Endothelial cell of umbilical vein (primary cell): ENCODE measurements around the gene DENND6A. TPM values are rescaled to one million over a fixed set of nuclear protein-coding genes. Genes with fewer than 3 reads are reported as not detected.

Experiments used
- BruUV-seq: library from RNA; stranded (reverse); fragments of 400-500 nt; replicated peaks from 2 replicates; lab custom pipeline; 2021; lab: Mats Ljungman, UMichigan
- CTCF ChIA-PET: fragments of 300-600, 350-600 bp; sonication (Branson Sonifier 250); formaldehyde crosslinking; loops from one replicate; lab custom pipeline; 2021; ENCODE audit warnings: antibody characterized with exemption, inconsistent platforms; lab: Charles Lee
- POLR2A ChIA-PET: fragments of 300-600, 350-600 bp; sonication (Branson Sonifier 250); formaldehyde crosslinking; loops from one replicate; lab custom pipeline; 2021; ENCODE audit warnings: antibody characterized with exemption, inconsistent platforms; lab: Charles Lee
- DNase-seq: peaks from one replicate; pipeline ENCODE4 v3.0.0-alpha.2; 2011; ENCODE audit warnings: low read depth, low spot score
- FAIRE-seq: peaks from 2 replicates; lab custom pipeline; 2011; peaks lifted over from hg19 to GRCh38; lab: Jason Lieb, UNC
- H2AFZ ChIP-seq: 2 replicates; pipeline ENCODE4 v1.6.0; 2012; ENCODE audit warnings: low read depth, low read length, control low read depth, inconsistent platforms
- H3K27ac ChIP-seq: 2 replicates; pipeline ENCODE4 v1.5.1; 2011; ENCODE audit warnings: low read depth, mild to moderate bottlenecking, control low read depth, low read length, moderate library complexity; ENCODE audit not compliant: insufficient read depth
- H3K27me3 ChIP-seq, 2 experiments: 2 replicates each; pipeline versions ENCODE4 v1.6.0 to v1.6.1; 2011; ENCODE audit warnings: low read length in 2 of 2, mixed read lengths in 1 of 2; ENCODE audit not compliant: control insufficient read depth in 2 of 2, insufficient read depth in 2 of 2
- H3K36me3 ChIP-seq, 2 experiments: 2 replicates in 1 of 2; 3 replicates in 1 of 2; pipeline ENCODE4 v1.5.1; 2011; ENCODE audit warnings: low read length in 2 of 2, mild to moderate bottlenecking in 1 of 2, moderate library complexity in 1 of 2; ENCODE audit not compliant: control insufficient read depth in 2 of 2, insufficient read depth in 2 of 2; ENCODE audit errors: extremely low read depth in 1 of 2
- H3K4me1 ChIP-seq: 3 replicates; pipeline ENCODE4 v1.5.1; 2011; ENCODE audit warnings: mild to moderate bottlenecking, low read length; ENCODE audit not compliant: control insufficient read depth, insufficient read depth; ENCODE audit errors: extremely low read depth
- H3K4me2 ChIP-seq: 2 replicates; pipeline ENCODE4 v1.6.1; 2011; ENCODE audit warnings: low read length, control low read depth, mixed read lengths; ENCODE audit not compliant: insufficient read depth
- H3K4me3 ChIP-seq, 3 experiments: fragments of 200-600 bp in 1 of 3; sonication (generic), shearing (Covaris generic) in 1 of 3; replicated peaks in 1 of 3; 2 replicates each; pipeline ENCODE4 v1.5.1; 2011 to 2016; ENCODE audit warnings: control low read depth in 3 of 3, low read length in 3 of 3, mild to moderate bottlenecking in 2 of 3, inconsistent platforms in 1 of 3, low read depth in 1 of 3, moderate library complexity in 1 of 3; ENCODE audit not compliant: insufficient read depth in 1 of 3
- H3K79me2 ChIP-seq: 2 replicates; pipeline ENCODE4 v1.6.0; 2012; ENCODE audit warnings: low read length, inconsistent platforms; ENCODE audit not compliant: control insufficient read depth, insufficient read depth
- H3K9ac ChIP-seq: replicated peaks from 2 replicates; pipeline ENCODE3; 2011; ENCODE audit warnings: low read length, control low read depth; ENCODE audit not compliant: insufficient read depth; ENCODE audit errors: extremely low read depth
- H3K9me1 ChIP-seq: replicated peaks from 3 replicates; pipeline ENCODE4 v1.6.0; 2011; ENCODE audit warnings: mild to moderate bottlenecking, low read length; ENCODE audit not compliant: control insufficient read depth, insufficient read depth; ENCODE audit errors: extremely low read depth
- H3K9me3 ChIP-seq: replicated peaks from 2 replicates; pipeline ENCODE4 v1.5.1; 2012; ENCODE audit warnings: low read length, inconsistent platforms; ENCODE audit not compliant: control insufficient read depth, insufficient read depth
- H4K20me1 ChIP-seq: replicated peaks from 2 replicates; pipeline ENCODE3; 2011; ENCODE audit warnings: mild to moderate bottlenecking, low read length; ENCODE audit not compliant: control insufficient read depth, insufficient read depth; ENCODE audit errors: extremely low read depth
- EZH2 ChIP-seq: IDR thresholded peaks from 2 replicates; pipeline ENCODE4 v1.6.1; 2012; ENCODE audit warnings: borderline replicate concordance, low read depth, mild to moderate bottlenecking, moderate library complexity, low read length, inconsistent platforms; ENCODE audit not compliant: severe bottlenecking
- FOS ChIP-seq: IDR thresholded peaks from 2 replicates; pipeline ENCODE4 v1.6.1; 2011; ENCODE audit warnings: mild to moderate bottlenecking, low read length, moderate library complexity, borderline replicate concordance; ENCODE audit not compliant: insufficient read depth
- GATA2 ChIP-seq: IDR thresholded peaks from 2 replicates; pipeline ENCODE4 v1.7.0; 2011; ENCODE audit warnings: low read depth, mild to moderate bottlenecking, moderate library complexity, mixed read lengths, low read length; ENCODE audit not compliant: insufficient read length, insufficient read depth
- JUN ChIP-seq: IDR thresholded peaks from 2 replicates; pipeline ENCODE4 v1.6.1; 2011; ENCODE audit warnings: borderline replicate concordance, low read depth; ENCODE audit not compliant: insufficient read length, insufficient read depth
- MYC ChIP-seq: IDR thresholded peaks from one replicate; pipeline ENCODE4 v1.6.1; 2011; ENCODE audit warnings: mild to moderate bottlenecking, low read depth, low read length
- POLR2A ChIP-seq: IDR thresholded peaks from 2 replicates; pipeline ENCODE4 v1.6.1; 2012; ENCODE audit warnings: low read depth, mild to moderate bottlenecking, control low read depth, low read length
- POLR2AphosphoS5 ChIP-seq: IDR thresholded peaks from 2 replicates; pipeline ENCODE4 v1.6.1; 2012; ENCODE audit warnings: low read depth, mild to moderate bottlenecking, control low read depth, low read length, moderate library complexity; ENCODE audit not compliant: insufficient read depth
- dilution Hi-C: fragments of 300-500 bp; cut with MboI; formaldehyde crosslinking; loops from one replicate; pipeline ENCODE4 v1.15.0; 2019; ENCODE audit warnings: low sequenced_read_pairs; ENCODE audit not compliant: extremely low pct_ligation_motif_present
- intact Hi-C: fragments of 100-400 bp; cut with micrococcal nuclease; formaldehyde crosslinking; loops from one replicate; pipeline ENCODE4 v1.10.0; 2022
- polyA plus RNA-seq, 4 experiments: library from polyadenylated mRNA; depleted of rRNA in 3 of 4; stranded (reverse) in 3 of 4; unstranded in 1 of 4; fragments of >200 nt; gene quantifications; 2 replicates each; pipeline versions ENCODE4 v1.2.1 to v1.2.3, GENCODE V29; 2011 to 2012; ENCODE audit warnings: missing spikeins in 1 of 4
- total RNA-seq: library from RNA; stranded (reverse); gene quantifications from 2 replicates; pipeline ENCODE4 v1.2.3, GENCODE V29; 2021
- TF ChIP-seq, protein P1 (sequence below), 2 donors: IDR thresholded peaks; 1 replicate in 1 of 2; 2 replicates in 1 of 2; pipeline ENCODE4 v1.5.1; 2011; ENCODE audit warnings: low read length in 2 of 2, mild to moderate bottlenecking in 2 of 2, moderate library complexity in 2 of 2, control low read depth in 1 of 2, inconsistent platforms in 1 of 2, low read depth in 1 of 2; ENCODE audit not compliant: insufficient read depth in 1 of 2; ENCODE audit errors: extremely low read depth in 1 of 2
- TF ChIP-seq, protein P2 (sequence below): IDR thresholded peaks from 2 replicates; pipeline ENCODE4 v1.6.1; 2011; ENCODE audit not compliant: insufficient read depth, insufficient read length

Gene DENND6A
- total and polyA plus RNA-seq, 2 donors (not counting 3 experiments of a cell fraction or from before 2014, with no cell fraction given): 12.7 to 25.0 TPM

DNA sequence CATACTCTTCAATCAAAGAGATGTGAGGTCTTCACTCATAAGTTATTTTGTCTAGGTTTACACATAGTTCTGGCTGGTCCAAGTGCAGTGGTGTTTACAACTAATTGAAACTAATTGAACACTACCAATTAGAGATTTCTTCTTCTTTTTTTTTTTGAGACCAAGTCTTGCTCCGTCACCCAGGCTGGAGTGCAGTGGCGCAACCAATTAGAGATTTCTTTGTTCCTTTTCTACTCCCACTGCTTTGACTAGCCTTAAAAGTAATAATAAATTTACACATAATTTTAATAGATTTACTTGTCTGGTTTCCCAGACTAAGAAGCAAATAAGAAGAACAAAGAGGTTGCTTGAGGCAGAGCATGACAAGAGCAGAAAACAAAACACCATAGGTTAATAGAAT lies 6.7 kb upstream of the DENND6A start:
- Histone ChIP-seq H3K27ac (no peak overlapping the region), H3K36me3 (no peaks in the 10 kb centered on the region), H3K9me1 (no peaks in the 10 kb centered on the region), H4K20me1 (no peaks in the 10 kb centered on the region), H3K4me1 (no peaks in the 10 kb centered on the region), H3K27me3 (no peaks in the 10 kb centered on the region), H3K79me2 (no peaks in the 10 kb centered on the region), H3K9me3 (no peaks in the 10 kb centered on the region), H3K9ac (no peak overlapping the region), H2AFZ (no peak overlapping the region), H3K4me2 (no peak overlapping the region), H3K4me3 (no peak overlapping the region)
- TF ChIP-seq JUN: no peak
- TF ChIP-seq, protein P1, sequence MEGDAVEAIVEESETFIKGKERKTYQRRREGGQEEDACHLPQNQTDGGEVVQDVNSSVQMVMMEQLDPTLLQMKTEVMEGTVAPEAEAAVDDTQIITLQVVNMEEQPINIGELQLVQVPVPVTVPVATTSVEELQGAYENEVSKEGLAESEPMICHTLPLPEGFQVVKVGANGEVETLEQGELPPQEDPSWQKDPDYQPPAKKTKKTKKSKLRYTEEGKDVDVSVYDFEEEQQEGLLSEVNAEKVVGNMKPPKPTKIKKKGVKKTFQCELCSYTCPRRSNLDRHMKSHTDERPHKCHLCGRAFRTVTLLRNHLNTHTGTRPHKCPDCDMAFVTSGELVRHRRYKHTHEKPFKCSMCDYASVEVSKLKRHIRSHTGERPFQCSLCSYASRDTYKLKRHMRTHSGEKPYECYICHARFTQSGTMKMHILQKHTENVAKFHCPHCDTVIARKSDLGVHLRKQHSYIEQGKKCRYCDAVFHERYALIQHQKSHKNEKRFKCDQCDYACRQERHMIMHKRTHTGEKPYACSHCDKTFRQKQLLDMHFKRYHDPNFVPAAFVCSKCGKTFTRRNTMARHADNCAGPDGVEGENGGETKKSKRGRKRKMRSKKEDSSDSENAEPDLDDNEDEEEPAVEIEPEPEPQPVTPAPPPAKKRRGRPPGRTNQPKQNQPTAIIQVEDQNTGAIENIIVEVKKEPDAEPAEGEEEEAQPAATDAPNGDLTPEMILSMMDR (IDR thresholded peaks at IDR 0.05; ENCODE audit: extremely low read depth in 1 of 2, insufficient read depth in 1 of 2, low read depth in 1 of 2, low read length in 2 of 2): no peak
- TF ChIP-seq FOS: no peak
- TF ChIP-seq MYC: no peak
- TF ChIP-seq POLR2AphosphoS5: no peak
- TF ChIP-seq, protein P2, sequence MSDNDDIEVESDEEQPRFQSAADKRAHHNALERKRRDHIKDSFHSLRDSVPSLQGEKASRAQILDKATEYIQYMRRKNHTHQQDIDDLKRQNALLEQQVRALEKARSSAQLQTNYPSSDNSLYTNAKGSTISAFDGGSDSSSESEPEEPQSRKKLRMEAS: no peak
- no peak for TF ChIP-seq EZH2
- TF ChIP-seq POLR2A: no peak
- TF ChIP-seq GATA2: no peak
- dilution Hi-C loops (no loop called here), intact Hi-C loops (no loop called here)
- no peak for DNase-seq
- no TSS peak for BruUV-seq
- CTCF ChIA-PET: interaction anchor here (1.2 to 1.4 kb wide), 2 partner anchors 9 to 56 kb away, joined by 3 to 6 read pairs; partner anchors contain the start of gene SLMAP
- FAIRE-seq: no peak
- POLR2A ChIA-PET: no interaction called here
